ENCODE results near the gene BCL2.
"Not testable (repeated sequence)": the region's sequence is repeated elsewhere in the genome, so short reads cannot be mapped to it uniquely, and the experiment has no call there.

BCL2 gene

GRCh38 chr18:63234432-63234831 is 85.1 kb downstream of the BCL2 start:
- no peak for DNase-seq (ENCODE audit: low spot score)

GRCh38 chr18:63233334-63233733 is 86.2 kb downstream of the BCL2 start:
- DNase-seq (ENCODE audit: low spot score), result no peak

- DNase-seq (ENCODE audit: low spot score), result no peak
Measured at GRCh38 chr18:63232826-63233225, 86.7 kb downstream of the BCL2 start.

GRCh38 chr18:63229971-63230370 is 89.6 kb downstream of the BCL2 start:
- no peak for DNase-seq (ENCODE audit: low spot score)

GRCh38 chr18:63225434-63225833 is 94.1 kb downstream of the BCL2 start:
- no peak for DNase-seq (ENCODE audit: low spot score)

- no peak for DNase-seq (ENCODE audit: low spot score)
Measured at GRCh38 chr18:63224630-63225029, 94.9 kb downstream of the BCL2 start.

GRCh38 chr18:63223837-63224236 is 95.7 kb downstream of the BCL2 start:
- DNase-seq (ENCODE audit: low spot score), result no peak

GRCh38 chr18:63220903-63221302 is 98.7 kb downstream of the BCL2 start:
- no peak for DNase-seq (ENCODE audit: low spot score)

GRCh38 chr18:63218472-63218871 is 101.1 kb downstream of the BCL2 start:
- DNase-seq (ENCODE audit: low spot score), result no peak

GRCh38 chr18:63216516-63217311 is 102.9 kb downstream of the BCL2 start:
- no peak for DNase-seq (ENCODE audit: low spot score)

GRCh38 chr18:63213936-63214671 is 105.5 kb downstream of the BCL2 start:
- no peak for DNase-seq (ENCODE audit: low spot score)

GRCh38 chr18:63213331-63213900 is 106.2 kb downstream of the BCL2 start:
- no peak for DNase-seq (ENCODE audit: low spot score)

- DNase-seq (ENCODE audit: low spot score), result no peak
Measured at GRCh38 chr18:63210521-63210920, 109.0 kb downstream of the BCL2 start.

GRCh38 chr18:63208676-63209075 is 110.9 kb downstream of the BCL2 start:
- DNase-seq (ENCODE audit: low spot score), result no peak

GRCh38 chr18:63207835-63208234 is 111.7 kb downstream of the BCL2 start:
- DNase-seq (ENCODE audit: low spot score), result no peak

- no peak for DNase-seq (ENCODE audit: low spot score)
Measured at GRCh38 chr18:63207143-63207790, 112.3 kb downstream of the BCL2 start.

GRCh38 chr18:63206433-63207142 is 113.0 kb downstream of the BCL2 start:
- no peak for DNase-seq (ENCODE audit: low spot score)

- no peak for DNase-seq (ENCODE audit: low spot score)
Measured at GRCh38 chr18:63205791-63206252, 113.7 kb downstream of the BCL2 start.

- no peak for DNase-seq (ENCODE audit: low spot score)
Measured at GRCh38 chr18:63203497-63203896, 116.1 kb downstream of the BCL2 start.

GRCh38 chr18:63202828-63203227 is 116.7 kb downstream of the BCL2 start:
- no peak for DNase-seq (ENCODE audit: low spot score)

- DNase-seq (ENCODE audit: low spot score), result not testable (repeated sequence)
Measured at GRCh38 chr18:63201456-63201855, 118.1 kb downstream of the BCL2 start.

GRCh38 chr18:63199743-63200241 is 119.8 kb downstream of the BCL2 start:
- no peak for DNase-seq (ENCODE audit: low spot score)

Measured in pons (tissue), 1 donor.